ENCODE results near the gene DLX2. TPM values are rescaled to one million over a fixed set of nuclear protein-coding genes. Genes with fewer than 3 reads are reported as not detected.

Gene DLX2
- polyA plus RNA-seq, 2 donors, result not detected

DNA sequence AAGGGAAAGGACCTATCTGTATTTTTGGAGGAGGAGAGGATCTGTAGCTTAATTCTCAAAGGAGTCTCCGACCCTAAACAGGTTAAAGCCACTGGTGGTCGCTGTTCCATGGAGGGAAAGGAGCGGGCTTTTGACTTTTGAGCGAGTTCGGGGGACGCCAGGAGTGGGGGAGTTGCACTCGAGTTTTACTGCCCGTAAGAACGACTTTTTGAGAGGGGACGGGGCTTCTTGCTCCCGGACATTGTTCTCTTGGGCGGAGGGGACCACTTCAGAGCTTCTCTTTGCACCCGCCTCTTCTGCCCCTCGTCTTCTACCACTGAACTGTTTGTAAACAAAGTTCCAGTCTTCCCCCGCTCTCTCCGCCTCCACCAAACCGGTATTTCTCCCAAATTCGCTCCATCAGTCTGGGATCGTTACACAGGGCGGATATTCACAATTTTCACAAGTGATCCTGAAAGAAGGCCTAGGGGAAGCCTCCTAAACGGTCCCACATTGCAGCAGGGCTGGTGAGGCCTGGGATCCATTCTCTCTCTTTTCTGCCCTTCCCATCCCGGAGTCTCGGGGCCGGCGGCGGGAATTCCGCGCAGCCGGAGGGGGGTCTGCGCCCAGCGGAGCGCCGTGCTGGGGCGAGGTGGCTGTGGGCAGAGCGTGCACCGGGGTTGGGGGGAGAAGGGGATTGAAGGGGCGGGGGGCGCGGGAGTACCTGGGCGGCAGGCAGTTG lies 6.6 kb downstream of the DLX2 start:
- Histone ChIP-seq H3K27ac (ENCODE audit: low read depth in 2 of 2, low read length in 1 of 2) (no peak overlapping the region), H3K4me1 (ENCODE audit: control insufficient read depth in 2 of 2, insufficient read depth in 2 of 2, low read length in 1 of 2) (peaks cover 17 to 25% of the 10 kb centered on the region in 2 donors), H3K27me3 (ENCODE audit: control insufficient read depth in 1 of 2, insufficient read depth in 2 of 2, low read length in 2 of 2) (peaks cover 0 to 80% of the 10 kb centered on the region in 2 donors), H3K36me3 (ENCODE audit: control insufficient read depth in 2 of 2, insufficient read depth in 2 of 2, low read length in 1 of 2) (no peaks in the 10 kb centered on the region), H3K4me3 (ENCODE audit: low read depth in 1 of 2, low read length in 2 of 2) (peak overlapping the region in 1 of 2 donors; percentile 14), H3K9me3 (ENCODE audit: control insufficient read depth in 2 of 2, insufficient read depth in 1 of 2, low read depth in 1 of 2, low read length in 1 of 2) (peaks cover 0 to 3% of the 10 kb centered on the region in 2 donors)
- WGBS, 2 donors, result 4 to 5% methylated on average over 36 to 40 of the region's 40 CpGs

DNA sequence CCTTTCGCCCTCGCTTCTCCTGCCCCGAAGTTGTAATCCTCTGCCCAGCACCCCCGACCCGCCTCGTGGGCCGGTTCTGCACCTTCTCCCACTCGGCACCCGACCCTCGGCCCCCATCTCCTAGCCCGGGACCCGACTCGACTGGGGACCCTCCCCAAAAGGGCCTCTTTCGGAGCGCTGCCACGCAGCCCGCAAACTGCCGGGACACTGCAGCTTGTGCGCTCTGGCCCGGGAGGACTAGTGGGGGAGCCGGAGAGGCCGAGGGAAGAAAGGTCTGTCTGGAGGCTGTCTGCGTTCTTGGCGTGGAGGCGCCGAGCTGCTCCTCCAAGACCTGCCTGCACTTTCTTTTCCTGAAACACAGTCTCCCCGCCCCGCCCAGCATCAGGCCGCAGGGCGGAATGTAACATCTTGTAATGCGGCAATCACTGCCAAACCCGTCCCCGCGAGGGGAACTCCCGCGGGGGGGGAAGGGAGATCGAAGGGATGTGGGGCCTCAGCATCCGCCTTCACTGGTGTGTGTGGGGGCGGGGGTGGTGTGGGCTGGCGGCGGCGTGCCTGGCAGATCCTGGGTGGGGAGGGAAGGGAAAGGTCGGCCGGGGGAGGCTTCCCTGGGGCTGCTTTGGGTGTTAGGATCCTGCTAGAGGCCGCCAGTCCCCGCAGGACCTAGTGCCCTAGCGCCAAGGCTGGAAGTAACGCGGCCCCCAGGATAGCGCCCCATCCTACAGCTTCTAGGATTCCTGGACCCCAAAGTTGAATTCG lies 7.4 kb downstream of the DLX2 start:
- Histone ChIP-seq H3K27ac (ENCODE audit: low read depth in 2 of 2, low read length in 1 of 2) (no peak overlapping the region), H3K4me1 (ENCODE audit: control insufficient read depth in 2 of 2, insufficient read depth in 2 of 2, low read length in 1 of 2) (peaks cover 17 to 23% of the 10 kb centered on the region in 2 donors)

DNA sequence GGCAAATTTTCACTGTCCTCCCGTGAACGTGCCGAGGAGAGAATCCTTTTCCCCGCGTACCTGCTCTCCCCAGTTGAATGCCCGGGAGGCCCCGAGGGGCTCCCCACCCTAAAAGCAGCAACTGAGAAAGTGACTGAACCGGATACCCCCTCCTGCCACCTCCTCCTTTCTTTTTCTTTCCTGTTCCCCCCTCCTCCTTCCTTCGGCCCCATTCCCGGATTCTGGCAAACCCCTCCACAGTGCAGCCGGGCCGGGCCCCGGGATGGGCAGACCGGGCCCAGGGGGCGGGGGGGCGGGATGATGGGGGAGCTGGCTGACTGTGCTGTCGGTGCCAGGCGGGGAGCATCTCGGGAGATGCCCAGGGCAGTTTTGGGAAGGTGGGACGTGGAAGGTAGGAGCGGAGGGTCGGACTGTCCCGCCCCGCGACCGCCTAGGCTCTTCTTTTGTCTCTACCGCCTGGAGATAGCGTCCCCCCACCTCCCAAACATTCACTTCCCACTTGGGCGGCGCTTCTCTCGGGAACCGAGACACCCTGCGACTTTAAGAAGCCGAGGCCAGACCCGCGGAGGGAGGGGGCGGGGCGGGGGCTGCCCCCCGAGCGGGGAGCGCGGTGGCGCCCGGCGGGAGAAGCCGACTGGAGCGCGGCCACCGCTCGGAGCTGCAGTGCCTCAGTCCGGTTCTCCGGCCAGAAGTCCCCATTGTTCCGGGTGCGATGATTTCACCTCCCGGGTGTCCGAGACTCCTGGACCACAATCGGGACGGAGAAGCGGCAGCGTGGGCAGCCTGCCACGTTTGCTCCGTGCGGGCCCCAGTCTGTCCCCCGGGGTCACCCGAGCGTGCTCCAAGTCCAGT lies 8.2 kb downstream of the DLX2 start:
- Histone ChIP-seq H3K36me3 (ENCODE audit: control insufficient read depth in 2 of 2, insufficient read depth in 2 of 2, low read length in 1 of 2) (no peaks in the 10 kb centered on the region), H3K4me1 (ENCODE audit: control insufficient read depth in 2 of 2, insufficient read depth in 2 of 2, low read length in 1 of 2) (peaks cover 17 to 19% of the 10 kb centered on the region in 2 donors), H3K27ac (ENCODE audit: low read depth in 2 of 2, low read length in 1 of 2) (no peak overlapping the region), H3K27me3 (ENCODE audit: control insufficient read depth in 1 of 2, insufficient read depth in 2 of 2, low read length in 2 of 2) (peaks cover 0 to 77% of the 10 kb centered on the region in 2 donors), H3K9me3 (ENCODE audit: control insufficient read depth in 2 of 2, insufficient read depth in 1 of 2, low read depth in 1 of 2, low read length in 1 of 2) (no peaks in the 10 kb centered on the region), H3K4me3 (ENCODE audit: low read depth in 1 of 2, low read length in 2 of 2) (peak overlapping the region in 1 of 2 donors; percentile 61)
- 3% methylated on average over 58 to 66 of the region's 66 CpGs for WGBS, 2 donors

More for the DNA sequence above, 7.4 kb downstream of the DLX2 start:
- H3K9me3 ChIP-seq (ENCODE audit: control insufficient read depth in 2 of 2, insufficient read depth in 1 of 2, low read depth in 1 of 2, low read length in 1 of 2), result peaks cover 0 to 3% of the 10 kb centered on the region in 2 donors
- 1% methylated on average over 41 to 51 of the region's 51 CpGs for WGBS, 2 donors
- H3K27me3 ChIP-seq (ENCODE audit: control insufficient read depth in 1 of 2, insufficient read depth in 2 of 2, low read length in 2 of 2), result peaks cover 0 to 79% of the 10 kb centered on the region in 2 donors
- H3K36me3 ChIP-seq (ENCODE audit: control insufficient read depth in 2 of 2, insufficient read depth in 2 of 2, low read length in 1 of 2), result no peaks in the 10 kb centered on the region
- peak overlapping the region; percentile 37 to 61 for H3K4me3 ChIP-seq (ENCODE audit: low read depth in 1 of 2, low read length in 2 of 2)

DNA sequence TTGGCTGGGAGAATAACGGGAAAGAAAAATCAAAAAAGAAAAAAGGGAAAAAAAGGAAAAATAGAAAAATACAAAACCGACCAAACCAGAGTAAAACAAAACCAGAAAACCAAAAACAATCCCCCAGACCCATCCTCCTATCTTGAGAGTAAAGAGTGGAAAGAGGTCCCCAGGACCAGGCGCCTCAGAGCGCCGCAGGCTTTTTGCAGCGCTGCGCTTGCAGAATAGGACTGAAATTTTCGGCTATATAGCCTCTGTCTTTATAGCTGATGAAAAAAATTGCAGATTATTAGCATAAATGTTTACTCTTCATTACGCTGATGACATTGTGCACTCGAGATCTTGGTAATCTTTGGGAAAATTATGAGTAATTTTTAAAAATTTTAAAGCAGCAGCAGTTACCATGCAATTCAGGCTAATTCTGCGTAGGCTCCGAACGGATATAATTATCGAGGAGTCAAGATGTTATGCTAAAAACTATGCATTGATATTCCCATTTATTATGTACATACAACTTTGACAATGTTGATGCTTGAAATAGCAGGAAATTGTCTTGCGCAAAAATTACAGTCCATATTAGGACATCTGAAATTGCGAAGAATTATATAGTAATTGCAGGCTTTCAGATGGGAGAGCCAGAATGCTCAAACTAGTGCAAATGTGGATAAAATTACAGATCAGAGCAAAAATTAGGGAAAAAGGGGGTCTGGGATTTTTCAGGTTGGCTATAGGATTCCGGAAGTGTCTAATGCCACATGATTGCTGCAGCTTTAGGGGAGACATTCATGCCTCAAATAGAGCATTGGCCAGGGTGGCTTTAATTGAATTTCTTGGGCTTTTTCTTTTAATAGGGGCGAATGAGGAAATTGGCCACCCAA lies 9.0 kb downstream of the DLX2 start:
- 21 to 24% methylated on average over 18 of the region's 18 CpGs for WGBS, 2 donors
- no peaks in the 10 kb centered on the region for H3K36me3 ChIP-seq (ENCODE audit: control insufficient read depth in 2 of 2, insufficient read depth in 2 of 2, low read length in 1 of 2)
- no peak overlapping the region for H3K27ac ChIP-seq (ENCODE audit: low read depth in 2 of 2, low read length in 1 of 2)
- peaks cover 0 to 72% of the 10 kb centered on the region in 2 donors for H3K27me3 ChIP-seq (ENCODE audit: control insufficient read depth in 1 of 2, insufficient read depth in 2 of 2, low read length in 2 of 2)
- H3K4me3 ChIP-seq (ENCODE audit: low read depth in 1 of 2, low read length in 2 of 2), result no peak overlapping the region
- H3K4me1 ChIP-seq (ENCODE audit: control insufficient read depth in 2 of 2, insufficient read depth in 2 of 2, low read length in 1 of 2), result peaks cover 16 to 17% of the 10 kb centered on the region in 2 donors
- H3K9me3 ChIP-seq (ENCODE audit: control insufficient read depth in 2 of 2, insufficient read depth in 1 of 2, low read depth in 1 of 2, low read length in 1 of 2), result no peaks in the 10 kb centered on the region

DNA sequence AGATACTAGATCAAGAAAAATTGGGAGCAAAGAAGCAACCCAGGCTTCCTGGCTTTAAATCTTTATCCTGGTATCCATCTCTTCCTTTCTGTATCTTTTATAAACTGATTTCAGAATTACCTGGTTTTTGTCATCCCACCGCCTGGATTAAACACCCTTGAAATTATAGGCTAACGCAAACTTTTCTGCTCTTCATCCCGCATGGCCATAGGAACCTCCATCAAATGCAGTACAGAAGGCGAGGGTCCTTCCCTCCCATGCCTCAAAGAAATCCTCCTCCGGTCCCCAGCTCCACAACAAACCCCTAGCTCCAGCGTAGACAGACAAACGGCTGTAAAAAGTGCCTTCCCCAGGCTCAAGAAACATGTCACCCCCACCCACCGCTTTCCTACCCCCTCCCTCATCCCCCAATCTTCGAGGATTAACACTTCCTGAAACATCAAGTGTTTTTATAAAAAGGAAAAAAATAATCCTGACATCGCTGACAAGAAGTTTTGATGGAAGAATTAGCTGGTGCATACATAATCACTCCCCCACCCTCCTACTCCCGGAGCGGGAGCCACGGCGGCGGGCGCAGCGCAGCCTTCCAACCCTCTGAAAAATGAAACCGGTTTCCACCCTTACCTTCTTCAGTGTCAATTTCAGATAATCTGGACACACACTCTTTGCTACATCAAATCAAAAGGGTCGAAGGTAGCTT lies 9.8 kb downstream of the DLX2 start:
- Histone ChIP-seq H3K27me3 (ENCODE audit: control insufficient read depth in 1 of 2, insufficient read depth in 2 of 2, low read length in 2 of 2) (peaks cover 0 to 74% of the 10 kb centered on the region in 2 donors), H3K36me3 (ENCODE audit: control insufficient read depth in 2 of 2, insufficient read depth in 2 of 2, low read length in 1 of 2) (no peaks in the 10 kb centered on the region), H3K4me1 (ENCODE audit: control insufficient read depth in 2 of 2, insufficient read depth in 2 of 2, low read length in 1 of 2) (peaks cover 13 to 17% of the 10 kb centered on the region in 2 donors), H3K9me3 (ENCODE audit: control insufficient read depth in 2 of 2, insufficient read depth in 1 of 2, low read depth in 1 of 2, low read length in 1 of 2) (peaks cover 0 to 3% of the 10 kb centered on the region in 2 donors), H3K4me3 (ENCODE audit: low read depth in 1 of 2, low read length in 2 of 2) (no peak overlapping the region), H3K27ac (ENCODE audit: low read depth in 2 of 2, low read length in 1 of 2) (no peak overlapping the region)
- WGBS, 2 donors, result 13 to 14% methylated on average over 19 of the region's 19 CpGs

DNA sequence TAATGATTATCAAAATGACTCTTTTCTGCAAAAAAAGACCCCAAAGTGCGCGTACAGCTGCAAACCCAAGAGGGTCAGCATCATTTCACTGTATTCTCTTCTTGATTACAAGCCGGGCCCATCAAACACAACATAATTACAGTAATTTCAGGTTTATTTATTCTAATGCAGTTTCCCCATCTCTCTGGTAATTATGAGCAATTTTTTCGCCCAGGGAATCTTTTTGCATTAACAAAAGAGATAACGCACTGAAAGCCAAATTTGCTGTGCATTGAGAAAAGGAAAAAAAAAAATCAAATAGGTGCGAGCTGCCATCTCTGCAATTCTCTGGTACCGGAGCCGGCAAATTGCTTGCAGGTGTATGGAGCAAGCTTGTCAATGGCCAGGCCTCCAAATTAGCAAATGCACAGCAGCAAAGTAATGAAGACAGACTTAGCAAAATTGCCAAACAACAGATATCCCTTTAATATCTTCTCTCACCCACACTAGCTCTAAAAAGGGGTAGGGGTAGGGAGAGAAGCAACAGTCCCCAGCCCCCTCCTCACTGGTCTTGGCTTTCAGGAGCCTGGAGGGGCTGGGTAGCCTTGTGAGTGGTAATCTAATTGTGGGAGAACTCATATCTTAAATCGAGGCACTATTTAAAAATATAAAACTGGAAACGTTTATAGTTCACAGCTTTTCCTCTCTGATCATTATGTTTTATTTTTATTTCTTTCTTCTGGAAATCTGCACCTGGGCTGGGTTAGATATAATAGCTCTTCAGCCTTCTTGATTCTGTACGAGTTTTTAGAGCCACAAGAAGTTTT lies 10.7 kb downstream of the DLX2 start:
- H3K9me3 ChIP-seq (ENCODE audit: control insufficient read depth in 2 of 2, insufficient read depth in 1 of 2, low read depth in 1 of 2, low read length in 1 of 2), result peaks cover 0 to 3% of the 10 kb centered on the region in 2 donors
- H3K27me3 ChIP-seq (ENCODE audit: control insufficient read depth in 1 of 2, insufficient read depth in 2 of 2, low read length in 2 of 2), result peaks cover 0 to 74% of the 10 kb centered on the region in 2 donors
- H3K4me3 ChIP-seq (ENCODE audit: low read depth in 1 of 2, low read length in 2 of 2), result no peak overlapping the region
- H3K27ac ChIP-seq (ENCODE audit: low read depth in 2 of 2, low read length in 1 of 2), result no peak overlapping the region
- 20 to 27% methylated on average over 11 of the region's 11 CpGs for WGBS, 2 donors
- peaks cover 9 to 14% of the 10 kb centered on the region in 2 donors for H3K4me1 ChIP-seq (ENCODE audit: control insufficient read depth in 2 of 2, insufficient read depth in 2 of 2, low read length in 1 of 2)
- no peaks in the 10 kb centered on the region for H3K36me3 ChIP-seq (ENCODE audit: control insufficient read depth in 2 of 2, insufficient read depth in 2 of 2, low read length in 1 of 2)

DNA sequence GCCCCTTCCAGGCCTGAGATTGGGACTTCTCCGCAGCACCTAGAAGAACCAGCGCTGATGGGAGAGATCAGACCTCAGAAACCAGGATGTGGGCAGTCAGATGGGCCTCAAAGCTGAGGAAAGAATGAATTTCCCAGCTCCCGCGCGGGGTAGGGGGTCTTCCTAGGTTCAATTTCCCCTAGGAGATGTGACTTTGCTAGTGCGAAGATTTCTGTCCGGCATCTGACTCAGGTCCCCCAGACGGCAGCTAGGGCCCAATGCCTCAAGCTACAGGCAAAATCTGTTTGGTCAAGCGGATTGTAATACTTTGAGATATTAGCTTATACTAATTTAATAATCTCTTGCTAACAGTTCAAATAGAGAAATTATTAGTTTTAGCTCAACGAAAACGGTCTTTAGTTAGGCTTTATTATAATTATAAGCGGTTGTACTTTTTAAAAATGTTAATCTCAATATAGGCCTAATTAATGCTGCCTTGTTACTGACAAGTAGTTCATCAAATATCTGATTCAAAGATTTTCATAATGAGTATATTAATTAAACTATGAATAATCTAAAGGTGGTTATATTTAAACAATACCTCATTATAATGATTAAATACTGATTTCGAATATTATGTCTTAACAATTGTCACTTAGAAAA lies 11.6 kb downstream of the DLX2 start:
- peaks cover 0 to 74% of the 10 kb centered on the region in 2 donors for H3K27me3 ChIP-seq (ENCODE audit: control insufficient read depth in 1 of 2, insufficient read depth in 2 of 2, low read length in 2 of 2)
- H3K4me1 ChIP-seq (ENCODE audit: control insufficient read depth in 2 of 2, insufficient read depth in 2 of 2, low read length in 1 of 2), result peaks cover 6 to 18% of the 10 kb centered on the region in 2 donors
- H3K36me3 ChIP-seq (ENCODE audit: control insufficient read depth in 2 of 2, insufficient read depth in 2 of 2, low read length in 1 of 2), result no peaks in the 10 kb centered on the region
- H3K27ac ChIP-seq (ENCODE audit: low read depth in 2 of 2, low read length in 1 of 2), result no peak overlapping the region
- WGBS, 2 donors, result 15 to 22% methylated on average over 13 of the region's 13 CpGs
- H3K9me3 ChIP-seq (ENCODE audit: control insufficient read depth in 2 of 2, insufficient read depth in 1 of 2, low read depth in 1 of 2, low read length in 1 of 2), result peaks cover 0 to 3% of the 10 kb centered on the region in 2 donors
- H3K4me3 ChIP-seq (ENCODE audit: low read depth in 1 of 2, low read length in 2 of 2), result no peak overlapping the region
